NB4 (cell line): Measurements from ENCODE around the gene B3GLCT.

Experiments used
- DNase-seq: peaks from one replicate; pipeline ENCODE4 v3.0.0; 2010; ENCODE audit warnings: low read depth
- H3K4me3 ChIP-seq: one replicate; pipeline ENCODE4 v1.5.1; 2011; ENCODE audit warnings: mild to moderate bottlenecking, low read depth, low read length, moderate library complexity
- CTCF ChIP-seq: IDR thresholded peaks from one replicate; pipeline ENCODE4 v1.5.1; 2012; ENCODE audit warnings: low read depth, low read length
- MAX ChIP-seq: IDR thresholded peaks from 2 replicates; pipeline ENCODE4 v1.6.1; 2011; ENCODE audit warnings: low read depth, low read length
- MYC ChIP-seq: IDR thresholded peaks from 2 replicates; pipeline ENCODE4 v1.6.1; 2011; ENCODE audit warnings: low read depth, low read length
- POLR2A ChIP-seq: IDR thresholded peaks from 2 replicates; pipeline ENCODE4 v1.6.1; 2011; ENCODE audit warnings: mild to moderate bottlenecking; ENCODE audit not compliant: insufficient read length; ENCODE audit errors: extremely low read depth

Gene B3GLCT

GRCh38 chr13:31192306-31192705 is 7.5 kb upstream of the B3GLCT start:
- TF ChIP-seq POLR2A (no peak), CTCF (no peak), MYC (no peak), MAX (no peak)
- no peak for DNase-seq
- H3K4me3 ChIP-seq, result no peak overlapping the region

GRCh38 chr13:31195616-31196015 is 4.2 kb upstream of the B3GLCT start:
- no peak for DNase-seq
- no peak overlapping the region for H3K4me3 ChIP-seq
- TF ChIP-seq MYC (no peak), CTCF (no peak), MAX (no peak), POLR2A (no peak)

GRCh38 chr13:31196992-31197391 is 2.8 kb upstream of the B3GLCT start:
- TF ChIP-seq CTCF, result no peak
- TF ChIP-seq MYC, result no peak
- no peak for TF ChIP-seq POLR2A
- TF ChIP-seq MAX, result no peak
- DNase-seq, result no peak
- H3K4me3 ChIP-seq, result no peak overlapping the region

GRCh38 chr13:31198519-31198918 is 1.3 kb upstream of the B3GLCT start:
- no peak for TF ChIP-seq MYC
- TF ChIP-seq CTCF, result no peak
- TF ChIP-seq POLR2A, result no peak
- 0 out of 2 replicates have a peak, but pooled peaks have one; percentile 18 for TF ChIP-seq MAX

GRCh38 chr13:31199527-31199848 is 287 bp upstream of the B3GLCT start:
- DNase-seq, result no peak
- no peak for TF ChIP-seq POLR2A
- TF ChIP-seq MYC, result no peak
- no peak for TF ChIP-seq CTCF
- TF ChIP-seq MAX, result no peak
- H3K4me3 ChIP-seq, result no peak overlapping the region

More at GRCh38 chr13:31198519-31198918, 1.3 kb upstream of the B3GLCT start:
- peak; percentile 46 for DNase-seq
- no peak overlapping the region for H3K4me3 ChIP-seq

GRCh38 chr13:31200637-31200971 is 829 bp downstream of the B3GLCT start:
- H3K4me3 ChIP-seq, result peak overlapping the region; percentile 35
- DNase-seq, result peak; percentile 69
- TF ChIP-seq POLR2A (no peak), MAX (no peak), CTCF (no peak), MYC (no peak)
